Activated CD4-positive, alpha-beta T cell treated with anti-CD3 and anti-CD28 coated beads, Interleukin-2, amount 50 U/mL, for 4 hours (primary cell): ENCODE data around the gene TRIM66.

Source experiments
- DNase-seq, 2 experiments: peaks; one replicate each; pipeline ENCODE4 v3.0.0-alpha.2; 2020

TRIM66 gene

DNA sequence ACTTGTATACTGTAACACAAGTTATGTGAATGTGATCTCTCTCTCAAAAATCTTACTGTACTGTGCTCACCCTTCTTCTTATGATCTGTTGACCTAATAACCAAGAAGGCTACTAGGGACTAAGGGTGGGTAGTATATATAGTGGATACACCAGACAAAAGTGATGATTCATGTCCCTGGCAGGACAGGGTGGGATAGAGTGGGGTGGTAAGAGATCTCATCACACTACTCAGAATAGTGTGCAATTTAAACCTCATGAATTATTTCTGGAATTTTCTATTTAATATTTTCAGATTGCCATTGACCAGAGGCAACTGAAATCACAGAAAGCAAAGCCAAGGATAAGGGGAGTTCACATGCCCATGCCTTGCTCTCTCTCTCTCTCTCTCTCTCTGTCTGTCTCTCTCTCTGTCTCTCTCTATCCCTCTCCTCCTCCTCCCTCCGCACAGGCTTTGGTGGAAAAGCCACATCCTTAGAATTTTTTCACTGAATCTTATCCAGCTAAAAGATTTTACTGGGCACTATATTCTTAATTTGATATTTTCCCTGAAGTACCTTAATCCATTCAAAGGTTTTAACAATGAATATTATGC, 76.4 kb downstream of the TRIM66 start:
- DNase-seq = no peak

DNA sequence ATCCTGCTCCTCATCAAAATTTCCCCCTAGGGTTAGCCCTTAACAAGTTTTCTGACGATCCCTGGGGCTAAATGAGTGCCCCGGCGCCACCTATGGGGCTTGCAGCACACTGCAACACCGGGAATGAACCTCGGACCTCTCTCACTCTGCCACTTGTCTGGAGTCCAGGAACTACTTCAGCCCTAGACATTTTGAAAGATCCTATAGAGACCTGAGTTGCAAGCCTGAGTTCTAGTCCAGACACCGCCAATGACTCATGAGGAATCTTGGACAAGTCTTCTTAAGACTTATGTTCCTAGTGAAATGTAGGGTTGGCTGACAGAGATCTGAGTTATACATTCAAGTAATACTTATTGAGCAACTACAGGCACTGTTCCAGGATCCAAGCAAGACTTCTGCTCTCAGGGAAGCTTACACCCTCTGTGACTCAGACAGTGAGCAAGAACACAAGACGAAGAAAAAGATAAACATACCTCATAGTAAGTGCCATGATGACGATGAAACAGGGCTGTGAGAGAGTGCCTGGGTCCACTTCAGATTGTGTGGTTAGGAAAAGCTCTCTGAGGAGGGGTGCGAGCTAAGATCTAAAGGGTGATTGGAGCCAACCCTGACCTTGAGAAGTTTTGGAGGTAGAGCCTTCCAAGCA, 78.3 kb downstream of the TRIM66 start:
- DNase-seq = no peak

DNA sequence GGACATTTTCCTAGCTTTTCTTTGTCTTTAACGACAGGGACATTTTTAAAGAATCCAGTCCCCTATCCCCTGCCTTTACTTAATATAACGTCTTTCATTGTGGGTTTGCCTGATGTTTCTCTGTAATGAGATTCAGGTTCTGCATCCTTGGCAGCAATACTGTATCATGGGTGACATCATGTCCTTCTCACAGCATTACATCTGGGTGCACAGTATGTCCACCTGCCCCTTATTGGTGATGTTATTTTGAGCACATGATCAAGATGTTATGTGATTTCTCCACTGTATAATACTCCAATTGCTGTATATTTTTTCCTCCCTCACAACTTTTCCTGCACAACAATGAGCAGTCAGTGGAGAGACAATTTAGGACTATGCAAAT, 78.8 kb downstream of the TRIM66 start:
- DNase-seq = no peak

DNA sequence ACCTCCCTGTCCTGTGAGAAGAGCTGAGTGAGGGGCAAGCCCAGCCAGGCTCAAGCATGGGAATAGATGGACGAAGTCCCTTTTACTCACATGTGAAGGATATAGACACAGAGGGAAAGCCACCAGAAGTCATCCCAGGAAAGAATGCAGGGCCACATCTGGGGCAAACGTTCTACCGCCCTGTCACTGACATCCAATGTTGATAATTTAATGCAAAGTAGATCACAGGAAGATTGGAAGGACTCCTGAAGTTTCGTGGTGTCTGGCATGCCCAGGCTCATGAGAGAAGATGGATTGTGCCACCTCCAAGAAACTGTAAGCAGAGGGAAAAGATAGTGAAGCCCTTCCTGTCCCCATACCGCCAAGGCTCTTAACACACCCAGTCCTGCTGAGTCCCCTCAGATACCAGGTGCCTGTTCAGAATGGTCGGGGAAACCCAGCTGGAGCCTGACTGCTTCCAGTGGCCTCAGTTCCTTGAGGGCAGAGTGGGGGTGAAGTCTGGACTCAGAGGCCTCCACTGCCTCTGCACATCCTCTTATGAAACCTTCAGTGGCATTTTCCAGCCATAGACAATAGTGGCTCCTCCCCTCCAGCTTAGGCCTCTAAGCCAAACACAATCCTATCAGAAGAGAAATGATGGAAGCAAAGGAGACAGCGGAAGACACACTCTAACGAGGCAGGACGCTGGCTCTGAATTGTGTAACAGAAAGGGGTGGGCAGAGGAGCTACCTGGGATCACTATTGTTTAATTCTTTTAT, 80.9 kb downstream of the TRIM66 start:
- no peak for DNase-seq

DNA sequence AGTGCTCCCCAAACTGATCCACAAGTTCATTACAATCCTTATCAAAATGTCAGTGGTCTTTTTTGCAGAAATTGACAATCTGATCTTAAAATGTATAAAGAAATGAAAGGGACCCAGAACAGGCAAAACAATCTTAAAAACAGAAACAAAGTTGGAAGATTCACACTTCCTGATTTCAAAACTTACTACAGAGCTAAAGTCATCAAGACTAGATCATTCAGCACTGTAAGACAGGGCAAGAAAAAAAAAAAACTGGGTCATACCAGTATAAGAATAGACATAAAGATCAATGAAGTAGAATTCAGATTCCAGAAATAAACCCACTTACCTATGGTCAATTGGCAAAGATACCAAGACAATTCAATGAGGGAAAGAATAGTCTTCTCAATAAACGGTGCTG, 84.0 kb downstream of the TRIM66 start:
- no peak for DNase-seq

DNA sequence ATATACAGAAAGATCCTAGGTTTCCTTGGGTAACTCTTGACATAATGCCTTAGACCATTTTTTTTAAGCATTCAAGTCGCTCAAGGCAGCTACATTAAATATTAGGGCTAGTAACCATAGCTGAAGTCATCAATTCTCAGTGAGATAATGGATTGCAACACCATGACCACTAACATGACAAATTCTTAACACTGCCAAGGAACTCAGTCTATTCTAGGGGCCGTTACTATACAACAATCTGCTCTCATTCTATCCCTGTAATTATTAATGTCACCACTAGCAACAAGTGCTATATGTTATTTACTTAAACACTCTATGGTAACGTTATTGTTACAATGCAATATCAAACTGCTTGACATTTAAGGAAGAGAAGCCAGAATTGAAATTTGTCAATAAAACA, 85.3 kb downstream of the TRIM66 start:
- no peak for DNase-seq

DNA sequence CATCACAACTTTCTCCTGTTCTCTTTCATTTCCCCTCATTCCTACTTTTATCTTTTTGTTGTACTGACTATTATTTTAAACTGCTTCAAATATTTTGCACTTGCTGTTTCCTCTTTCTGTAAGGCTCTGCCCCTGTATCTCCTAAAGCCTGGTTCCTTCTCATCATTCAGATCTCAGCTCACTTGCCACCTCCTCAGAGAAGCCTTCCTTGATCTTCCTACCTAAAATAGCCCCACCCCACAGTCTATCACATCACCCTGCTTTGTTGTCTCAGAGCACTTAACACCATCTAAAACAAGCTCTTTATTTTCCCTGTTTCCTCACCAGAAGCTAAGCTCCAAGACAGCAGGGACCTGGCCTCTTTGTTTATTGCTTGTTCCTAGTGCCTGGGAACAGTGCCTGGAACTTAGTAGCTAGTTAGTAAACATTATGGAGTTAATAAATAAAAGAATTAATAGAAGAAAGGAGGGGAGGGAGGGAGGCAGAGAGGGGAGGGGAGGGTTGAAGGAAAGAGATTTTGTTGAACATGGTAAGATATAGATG, 85.9 kb downstream of the TRIM66 start:
- DNase-seq = no peak

DNA sequence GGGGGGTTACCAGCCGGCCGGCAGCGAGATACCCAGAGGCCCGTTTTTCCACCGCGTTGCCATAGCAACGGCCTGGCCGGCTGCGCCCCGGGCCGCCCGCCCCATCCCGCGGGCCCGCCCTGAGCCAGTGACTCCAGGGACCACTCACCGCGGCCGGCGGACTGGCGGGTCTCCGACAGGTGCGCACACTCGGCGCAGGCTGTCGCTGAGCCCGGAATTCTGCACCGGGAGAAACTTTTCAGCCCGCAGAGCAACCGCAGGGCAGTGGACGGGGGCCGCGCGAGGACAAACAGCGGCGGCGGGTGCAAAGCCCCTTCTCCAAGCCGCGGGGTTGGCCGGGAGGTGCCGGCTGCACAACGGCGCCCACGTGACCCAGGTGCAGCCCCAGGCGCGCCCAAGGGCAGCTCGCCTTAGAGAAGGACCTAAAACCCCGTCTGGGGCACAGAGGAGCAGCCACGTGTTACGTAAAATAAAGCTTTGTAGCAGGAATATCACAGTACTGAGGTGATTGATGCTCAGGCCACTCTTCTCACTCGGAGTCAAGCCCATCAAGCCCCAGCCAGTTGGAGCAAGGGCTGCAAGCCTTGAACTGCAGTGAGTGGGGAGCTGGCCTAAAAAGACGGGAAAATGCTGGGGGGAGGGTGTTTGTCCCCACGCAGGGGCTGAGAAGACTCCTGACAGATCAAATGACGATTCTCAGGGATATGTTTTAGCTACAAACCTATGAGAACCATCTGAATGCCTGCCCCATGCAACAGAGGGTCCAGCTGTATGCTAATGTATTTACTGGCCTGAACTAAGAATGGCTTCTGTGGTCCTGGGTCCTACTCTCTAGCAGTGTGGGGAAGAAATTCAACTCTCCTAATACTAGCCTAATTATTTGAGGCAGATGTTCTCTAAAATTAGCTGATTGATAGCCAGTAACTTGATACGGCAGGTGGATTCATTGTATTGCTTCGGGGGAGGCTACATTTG, 88.2 kb downstream of the TRIM66 start, which contains the start of gene STK33:
STK33 (minus strand) TSS at position 294 of the 975 bp plus-strand sequence. CDS start 119,323 bp downstream, outside the sequence.
- DNase-seq = no peak

DNA sequence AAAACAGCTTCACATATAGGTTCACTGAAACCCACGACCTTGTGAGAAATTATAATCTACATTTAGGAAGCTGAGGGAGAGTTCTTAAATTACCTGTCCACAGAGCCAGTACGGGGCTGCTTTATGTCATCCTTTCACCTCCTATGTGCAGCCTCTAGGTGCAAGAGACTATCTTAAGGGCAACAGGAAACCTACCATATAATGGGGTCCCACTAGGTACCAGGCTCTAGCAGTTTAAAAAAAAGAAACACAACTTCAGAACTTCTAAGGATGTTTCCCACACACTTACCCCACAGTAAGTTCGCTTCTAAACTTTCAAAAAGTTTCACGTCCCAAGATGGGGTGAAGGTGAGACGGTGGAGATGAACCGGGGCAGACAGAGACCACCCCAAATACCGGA, 89.0 kb downstream of the TRIM66 start:
- no peak for DNase-seq

DNA sequence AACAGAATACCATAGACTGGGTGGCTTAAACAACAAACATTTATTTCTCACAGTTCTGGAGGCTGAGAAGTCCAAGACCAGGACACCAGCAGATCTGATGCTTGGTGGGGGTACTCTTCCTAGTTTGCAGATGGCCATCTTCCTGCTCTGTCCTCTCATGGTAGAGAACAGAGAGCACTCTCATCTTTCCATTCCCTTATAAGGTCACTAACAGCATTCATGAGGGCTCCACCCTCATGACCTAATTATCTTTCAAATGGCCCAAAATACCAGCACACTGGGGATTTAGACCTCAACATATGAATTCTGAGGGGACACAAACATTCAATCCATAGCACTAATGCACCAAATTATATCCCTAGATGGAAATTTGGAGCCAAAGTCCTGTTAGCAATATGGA, 94.5 kb downstream of the TRIM66 start:
- DNase-seq = no peak

DNA sequence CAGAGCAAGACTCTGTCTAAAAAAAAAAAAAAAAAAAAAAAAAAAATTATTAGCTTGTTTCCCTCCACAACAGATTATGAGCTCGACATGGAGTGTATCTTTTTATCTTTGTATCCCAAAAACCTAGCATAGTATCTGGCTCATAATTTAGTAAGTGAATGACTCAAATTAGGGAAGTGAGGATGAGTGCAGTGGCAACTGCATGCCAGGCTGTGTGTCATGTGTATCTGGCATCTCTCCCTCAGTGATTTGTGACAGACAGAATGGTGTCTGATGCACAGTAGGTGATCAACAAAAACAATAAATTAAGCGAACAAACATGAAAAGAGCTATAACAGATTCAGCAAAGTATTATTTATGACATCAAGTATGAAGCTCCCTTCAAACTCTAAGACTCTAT, 95.7 kb downstream of the TRIM66 start:
- no peak for DNase-seq

DNA sequence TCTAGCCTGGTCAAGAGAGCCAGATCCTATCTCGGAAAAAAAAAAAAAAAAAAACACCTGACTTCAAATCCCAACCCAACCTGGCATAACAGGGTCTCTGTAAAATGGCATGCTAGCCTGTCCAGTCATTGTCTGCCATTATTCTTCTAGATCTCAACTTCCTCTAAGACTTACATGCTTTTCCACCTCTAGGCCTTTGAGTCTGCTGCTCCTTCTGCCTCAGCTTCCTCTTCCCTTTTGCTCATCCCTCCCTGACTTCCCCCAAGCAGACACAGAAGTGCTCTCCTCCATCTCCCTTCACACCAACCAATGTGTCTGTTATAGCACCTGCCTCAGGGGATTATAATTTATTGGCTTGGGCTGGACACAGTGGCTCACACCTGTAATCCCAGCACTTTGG, 96.3 kb downstream of the TRIM66 start:
- DNase-seq = no peak

DNA sequence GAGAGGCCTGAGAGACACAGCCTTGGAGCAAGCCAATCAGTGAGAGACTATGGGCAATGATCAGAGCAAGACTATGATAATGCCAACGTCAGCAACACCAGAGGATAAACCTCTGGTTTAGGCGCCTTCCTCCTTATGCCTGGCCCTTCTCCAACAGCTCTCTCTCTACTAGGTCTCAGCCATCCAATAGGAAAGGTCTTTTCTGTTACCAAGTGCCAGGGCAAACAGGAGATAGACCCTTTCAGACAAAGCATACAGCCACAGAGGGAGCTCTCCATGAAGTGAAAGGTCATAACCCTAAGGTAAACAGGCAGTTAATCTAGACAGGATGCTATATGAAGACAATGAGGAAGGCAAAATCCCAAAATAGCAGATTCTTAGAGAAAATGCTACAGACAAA, 98.0 kb downstream of the TRIM66 start:
- no peak for DNase-seq

DNA sequence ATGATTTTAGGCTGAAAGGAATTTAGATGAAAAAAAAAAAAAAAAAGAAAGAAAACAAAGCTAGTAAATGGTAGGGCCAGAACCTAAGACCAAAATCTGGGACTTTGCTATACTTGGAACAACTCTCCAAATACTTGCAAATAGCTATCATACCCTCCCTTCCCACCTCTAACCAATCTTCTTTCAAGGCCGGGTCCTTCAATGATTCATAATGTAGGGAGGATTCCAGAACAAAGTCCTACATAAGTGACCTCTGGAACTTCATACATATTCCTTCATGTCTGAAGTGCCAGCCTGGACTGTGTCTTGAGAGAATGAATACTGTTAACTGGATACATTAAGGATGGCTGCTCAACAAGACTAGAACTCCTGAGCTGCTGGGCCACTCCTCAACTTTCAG, 98.4 kb downstream of the TRIM66 start:
- no peak for DNase-seq

DNA sequence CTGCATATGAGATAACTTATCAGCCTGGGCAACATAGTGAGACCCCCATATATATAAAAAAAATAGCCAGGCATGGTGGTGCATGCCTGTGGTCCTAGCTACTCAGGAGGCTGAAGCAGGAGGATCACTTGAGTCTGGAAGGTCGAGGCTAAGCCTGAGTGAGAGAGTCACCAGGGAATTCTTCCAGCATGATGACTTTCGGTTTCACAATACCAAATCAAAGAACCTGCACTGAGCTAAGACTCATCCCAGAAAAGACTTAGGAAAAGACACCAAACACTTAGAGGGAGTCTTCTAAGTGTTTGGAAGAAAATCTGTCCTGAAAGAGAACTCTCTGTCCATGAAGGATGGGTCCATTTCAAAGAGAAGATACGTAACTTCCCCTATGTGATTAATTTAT, 101.2 kb downstream of the TRIM66 start:
- DNase-seq = no peak

DNA sequence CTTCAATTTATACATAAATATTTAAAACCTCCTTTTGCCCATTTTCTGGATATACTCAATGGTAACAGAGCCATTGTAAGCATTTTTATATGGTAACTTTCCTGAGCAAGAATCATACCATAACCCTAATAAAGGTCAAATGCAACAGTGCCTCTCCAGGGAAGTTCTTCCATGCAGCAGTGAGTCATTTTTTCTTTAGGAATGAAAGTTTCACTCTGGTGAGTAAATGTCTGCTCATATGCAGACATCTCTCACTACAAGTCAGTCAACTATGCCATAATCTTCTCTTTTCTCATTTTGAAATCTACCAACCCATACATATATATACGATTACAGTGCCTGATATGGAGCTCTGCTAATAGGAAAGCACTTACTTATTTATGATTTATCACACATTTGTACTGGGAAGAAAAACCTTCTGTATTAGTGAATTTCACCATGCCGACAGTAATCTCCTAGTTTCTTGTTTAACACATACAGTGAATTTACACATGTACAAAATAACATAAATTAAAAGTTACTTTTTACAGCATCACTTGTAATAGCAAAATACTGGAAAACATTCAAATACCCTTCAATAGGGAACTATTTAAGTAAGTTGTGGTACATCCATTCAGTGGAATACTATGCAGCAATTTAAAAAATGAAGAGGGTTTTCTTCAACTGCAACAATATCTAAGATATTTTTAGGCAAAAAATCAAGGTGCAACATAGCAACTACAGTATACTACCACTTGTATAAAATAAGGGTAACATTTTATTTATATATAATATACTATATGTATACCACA, 104.5 kb downstream of the TRIM66 start:
- no peak for DNase-seq

DNA sequence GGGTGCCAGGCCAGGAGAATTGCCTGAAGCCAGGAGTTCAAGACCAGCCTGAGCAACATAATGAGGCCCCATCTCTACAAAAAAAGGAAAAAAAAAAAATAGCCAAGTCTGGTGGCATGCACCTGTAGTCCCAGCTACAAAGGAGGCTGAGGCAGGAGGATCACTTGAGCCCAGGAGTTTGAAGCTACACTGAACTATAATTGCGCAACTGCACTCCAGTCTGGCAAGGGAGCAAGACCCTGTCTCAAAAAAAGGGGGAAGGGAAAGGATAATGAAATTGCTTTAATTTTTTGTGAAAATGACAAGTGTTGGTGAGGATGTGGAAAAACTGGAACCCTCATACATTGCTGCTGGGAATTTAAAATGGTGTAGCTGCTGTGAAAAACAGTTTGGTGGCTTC, 107.7 kb downstream of the TRIM66 start:
- DNase-seq = no peak

DNA sequence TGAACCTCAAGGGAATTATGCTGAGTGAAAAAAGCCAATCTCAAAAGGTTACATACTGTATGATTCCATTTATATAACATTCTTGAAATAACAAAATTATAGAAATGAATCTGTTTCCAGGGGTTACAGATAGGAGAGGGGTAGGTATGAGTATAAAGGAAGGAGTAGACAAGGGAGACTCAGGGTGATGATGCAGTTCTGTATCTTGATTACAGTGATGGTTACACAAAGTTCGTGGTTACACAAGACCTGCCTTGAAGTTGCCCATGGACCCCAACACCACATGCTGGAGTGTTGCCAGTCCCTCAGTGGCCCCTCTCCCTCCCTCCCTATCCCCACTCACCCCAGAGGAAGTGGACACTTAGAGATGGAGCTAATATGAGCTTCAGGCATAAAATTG, 108.7 kb downstream of the TRIM66 start:
- DNase-seq = no peak

DNA sequence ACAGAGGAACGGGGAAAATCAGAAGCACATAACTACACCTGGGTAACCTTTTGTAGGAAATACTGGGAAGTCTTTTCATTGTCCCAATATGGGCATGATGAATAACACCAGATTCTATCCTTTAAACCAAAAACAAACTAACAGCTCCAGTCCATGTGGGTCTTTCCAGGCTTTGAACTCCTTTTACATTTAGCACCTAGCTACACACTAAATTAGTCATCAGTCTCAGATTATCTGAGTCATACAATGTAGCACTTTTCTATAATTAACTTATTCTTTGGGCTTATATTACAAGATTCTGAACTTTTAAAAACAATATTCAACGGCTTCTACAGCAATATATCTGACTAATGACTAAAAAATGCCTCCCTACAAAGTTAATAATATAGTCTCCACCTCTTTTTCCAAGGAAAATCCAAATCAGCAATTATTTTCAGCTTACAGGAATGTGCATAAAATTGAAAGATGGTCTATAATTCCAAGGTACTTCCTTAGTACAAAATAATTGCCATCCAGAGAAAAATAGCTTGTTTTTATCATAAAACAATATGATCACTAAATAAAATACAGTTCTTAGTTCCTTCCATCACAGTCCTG, 114.8 kb downstream of the TRIM66 start:
- no peak for DNase-seq

DNA sequence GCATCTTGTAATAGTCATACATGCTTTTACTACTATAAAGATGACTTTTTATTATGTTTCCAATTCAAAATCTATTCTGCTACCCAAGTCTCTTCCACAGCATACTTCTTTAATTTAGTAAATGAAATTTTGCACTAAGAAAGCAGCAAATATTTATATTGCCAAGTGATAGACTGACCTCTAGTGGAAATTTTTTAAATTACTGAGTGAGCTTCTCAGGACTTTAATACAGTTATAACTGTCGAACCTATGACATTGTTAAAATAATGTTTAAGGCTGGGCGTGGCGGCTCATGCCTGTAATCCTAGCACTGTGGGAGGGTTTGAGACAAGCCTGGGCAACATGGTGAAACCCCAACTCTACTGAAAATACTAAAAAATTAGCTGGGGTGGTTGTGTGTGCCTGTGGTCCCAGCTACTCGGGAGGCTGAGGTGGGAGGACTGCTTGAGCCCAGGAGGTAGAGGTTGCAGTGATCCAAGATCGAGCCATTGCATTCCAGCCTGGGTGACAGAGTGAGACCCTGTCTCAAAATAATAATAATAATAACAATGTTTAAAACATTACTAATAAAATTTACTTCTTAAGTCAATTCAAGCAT, 115.8 kb downstream of the TRIM66 start:
- DNase-seq = no peak

DNA sequence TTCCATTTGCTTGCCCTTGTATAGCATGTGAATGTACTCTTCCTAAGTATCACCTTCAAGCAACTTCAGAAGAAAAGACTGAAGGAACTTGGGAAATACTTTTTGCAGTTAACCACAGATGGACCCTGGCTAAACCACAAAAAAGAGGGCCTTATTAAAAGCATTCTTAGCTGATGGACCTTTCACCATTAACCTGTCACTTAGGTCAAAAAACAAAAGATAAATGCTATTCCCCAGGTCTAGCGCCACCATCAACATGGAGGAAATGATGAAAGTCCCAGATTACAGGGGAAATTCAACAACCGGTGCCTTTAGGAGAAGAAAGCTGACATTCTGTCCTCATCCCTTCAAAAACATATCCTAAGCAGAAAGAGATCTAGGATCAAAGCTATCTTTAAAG, 117.9 kb downstream of the TRIM66 start:
- no peak for DNase-seq
